OCI-LY7 (cell line): Measurements from ENCODE around the gene SMYD3.

Experiments used
- CTCF ChIP-seq: fragments of 200-600 bp; sonication (generic); conservative IDR thresholded peaks from 2 replicates; pipeline ENCODE4 v1.5.1; 2014; ENCODE audit warnings: mild to moderate bottlenecking, antibody characterized with exemption, low read length, moderate library complexity, mixed read lengths
- EZH2phosphoT487 ChIP-seq: fragments of 200-600 bp; sonication (generic); IDR thresholded peaks from 2 replicates; pipeline ENCODE4 v1.6.1; 2018; ENCODE audit warnings: low read depth, borderline replicate concordance, mild to moderate bottlenecking, mixed run types, antibody characterized with exemption, low read length, moderate library complexity, mixed read lengths

- TF ChIP-seq CTCF: no peak
- TF ChIP-seq EZH2phosphoT487: no peak
These were observed 637.2 kb downstream of the SMYD3 start for GRCh38 chr1:245869847-245870246.
